MCF 10A (cell line): Measurements from ENCODE around the gene MYOC. TPM values are rescaled to one million over a fixed set of nuclear protein-coding genes. Genes with fewer than 3 reads are reported as not detected.

ENCODE experiments used
- BruUV-seq: library from RNA; stranded (reverse); fragments of 400-500 nt; replicated peaks from 2 replicates; lab custom pipeline; 2021; lab: Mats Ljungman, UMichigan
- CTCF ChIA-PET: fragments of 300-600 bp; sonication (Branson Sonifier 250); formaldehyde crosslinking; extraction: SDS; loops from one replicate; lab custom pipeline; 2021; ENCODE audit warnings: antibody characterized with exemption, inconsistent platforms; lab: Yijun Ruan, JAX
- POLR2A ChIA-PET: fragments of 300-600, 350-650 bp; sonication (Branson Sonifier 250); formaldehyde crosslinking; extraction: SDS; loops from one replicate; lab custom pipeline; 2020; ENCODE audit warnings: antibody characterized with exemption, inconsistent platforms; lab: Yijun Ruan, JAX
- DNase-seq: peaks from one replicate; pipeline ENCODE4 v3.0.0-alpha.2; 2018; ENCODE audit not compliant: unreplicated experiment
- H3K27ac Mint-ChIP-seq: one replicate; pipeline ENCODE4 v1.8.0; 2022; ENCODE audit warnings: mild to moderate bottlenecking, low read depth, mixed read lengths; ENCODE audit not compliant: unreplicated experiment
- H3K27me3 Mint-ChIP-seq: one replicate; pipeline ENCODE4 v1.8.0; 2022; ENCODE audit warnings: mixed read lengths; ENCODE audit not compliant: insufficient read depth, unreplicated experiment
- H3K36me3 Mint-ChIP-seq: one replicate; pipeline ENCODE4 v1.8.0; 2022; ENCODE audit warnings: mild to moderate bottlenecking, moderate library complexity, mixed read lengths; ENCODE audit not compliant: insufficient read depth, unreplicated experiment
- H3K4me1 Mint-ChIP-seq: one replicate; pipeline ENCODE4 v1.8.0; 2022; ENCODE audit warnings: mixed read lengths; ENCODE audit not compliant: insufficient read depth, unreplicated experiment
- H3K4me3 Mint-ChIP-seq: one replicate; pipeline ENCODE4 v1.8.0; 2022; ENCODE audit warnings: mild to moderate bottlenecking, moderate library complexity, mixed read lengths; ENCODE audit not compliant: unreplicated experiment
- H3K9me3 Mint-ChIP-seq: one replicate; pipeline ENCODE4 v1.8.0; 2022; ENCODE audit warnings: mixed read lengths; ENCODE audit not compliant: unreplicated experiment
- CTCF ChIP-seq: fragments of 200-600 bp; IDR thresholded peaks from one replicate; pipeline ENCODE4 v1.8.0; 2022; ENCODE audit warnings: antibody characterized with exemption, mild to moderate bottlenecking; ENCODE audit not compliant: unreplicated experiment
- intact Hi-C: fragments of 100-400 bp; cut with micrococcal nuclease; formaldehyde crosslinking; loops from 2 replicates; pipeline ENCODE4 v1.14.1; 2022
- total RNA-seq: library from RNA; stranded (reverse); gene quantifications from 2 replicates; pipeline ENCODE4 v1.2.3, GENCODE V29; 2022

Gene MYOC
- total RNA-seq, 1 experiment from 2014 or later, result not detected

- ChIA-PET POLR2A (no interaction called here), CTCF (no interaction called here)
- H3K36me3 Mint-ChIP-seq, result no peaks in the 10 kb centered on the region
- intact Hi-C loops, result no loop called here
- no peak overlapping the region for H3K4me3 Mint-ChIP-seq
- no peaks in the 10 kb centered on the region for H3K4me1 Mint-ChIP-seq
- TF ChIP-seq CTCF, result no peak
- no peak overlapping the region for H3K27ac Mint-ChIP-seq
- DNase-seq, result no peak
- no TSS peak for BruUV-seq
- H3K9me3 Mint-ChIP-seq, result no peaks in the 10 kb centered on the region
- peaks cover 7% of the 10 kb centered on the region for H3K27me3 Mint-ChIP-seq
These were observed 27.9 kb upstream of the MYOC start for GRCh38 chr1:171680339-171680738.

- H3K27me3 Mint-ChIP-seq, result peaks cover 21% of the 10 kb centered on the region
- no peak for DNase-seq
- intact Hi-C loops, result no loop called here
- no peak overlapping the region for H3K4me3 Mint-ChIP-seq
- ChIA-PET POLR2A (no interaction called here), CTCF (interaction anchor here (0.6 to 0.8 kb wide), 2 partner anchors 595 to 985 kb away, joined by 4 to 5 read pairs; no protein-coding TSS in a partner anchor)
- H3K9me3 Mint-ChIP-seq, result no peaks in the 10 kb centered on the region
- BruUV-seq, result no TSS peak
- no peaks in the 10 kb centered on the region for H3K36me3 Mint-ChIP-seq
- H3K27ac Mint-ChIP-seq, result no peak overlapping the region
- TF ChIP-seq CTCF, result no peak
- H3K4me1 Mint-ChIP-seq, result no peaks in the 10 kb centered on the region
These were observed 24.3 kb upstream of the MYOC start for GRCh38 chr1:171676823-171677222.

- no peak for TF ChIP-seq CTCF
- no TSS peak for BruUV-seq
- no peaks in the 10 kb centered on the region for H3K9me3 Mint-ChIP-seq
- H3K27ac Mint-ChIP-seq, result no peak overlapping the region
- POLR2A ChIA-PET, result interaction anchor here (0.9 kb wide), 1 partner anchor 38 kb away, joined by 3 read pairs; no protein-coding TSS in a partner anchor
- DNase-seq, result no peak
- intact Hi-C loops, result no loop called here
- no peaks in the 10 kb centered on the region for H3K4me1 Mint-ChIP-seq
- CTCF ChIA-PET, result interaction anchor here (0.6 to 1.0 kb wide), 4 partner anchors 11 to 1698 kb away, joined by 3 read pairs; no protein-coding TSS in a partner anchor
- H3K36me3 Mint-ChIP-seq, result no peaks in the 10 kb centered on the region
- no peak overlapping the region for H3K4me3 Mint-ChIP-seq
- H3K27me3 Mint-ChIP-seq, result peaks cover 21% of the 10 kb centered on the region
These were observed 22.2 kb upstream of the MYOC start for GRCh38 chr1:171674431-171675405.

- CTCF ChIA-PET, result interaction anchor here (0.6 to 0.7 kb wide), 2 partner anchors 54 to 233 kb away, joined by 3 read pairs; no protein-coding TSS in a partner anchor
- H3K4me1 Mint-ChIP-seq, result no peaks in the 10 kb centered on the region
- H3K36me3 Mint-ChIP-seq, result no peaks in the 10 kb centered on the region
- intact Hi-C loops, result no loop called here
- no peak for DNase-seq
- no peak overlapping the region for H3K27ac Mint-ChIP-seq
- H3K27me3 Mint-ChIP-seq, result peaks cover 18% of the 10 kb centered on the region
- no TSS peak for BruUV-seq
- POLR2A ChIA-PET, result no interaction called here
- TF ChIP-seq CTCF, result no peak
- H3K9me3 Mint-ChIP-seq, result no peaks in the 10 kb centered on the region
- H3K4me3 Mint-ChIP-seq, result no peak overlapping the region
These were observed 18.3 kb upstream of the MYOC start for GRCh38 chr1:171670739-171671138.
